Measurements from ENCODE around the gene ARL14EPL. TPM values are rescaled to one million over a fixed set of nuclear protein-coding genes. Genes with fewer than 3 reads are reported as not detected.

Gene ARL14EPL
- total RNA-seq, 1 experiment from 2014 or later, result 0.37 TPM

GRCh38 chr5:116038817-116039216 is 6.5 kb downstream of the ARL14EPL start:
- intact Hi-C loops (cut with micrococcal nuclease; ENCODE audit: unreplicated experiment), result loop anchor here (5.0 to 10.0 kb wide), 2 partner anchors 43 to 144 kb away; no protein-coding TSS in a partner anchor
- Histone ChIP-seq H3K4me3 (no peak overlapping the region), H4K20me1 (ENCODE audit: insufficient read depth) (no peaks in the 10 kb centered on the region), H3K36me3 (ENCODE audit: low read depth) (no peaks in the 10 kb centered on the region), H3K4me2 (no peak overlapping the region), H3K9me3 (ENCODE audit: insufficient read depth, low read depth) (no peaks in the 10 kb centered on the region), H2AFZ (no peak overlapping the region; the same call in 1 of the 2 replicates), H3K9me2 (ENCODE audit: insufficient read depth) (no peaks in the 10 kb centered on the region), H3K4me1 (replicated peaks; ENCODE audit: insufficient read depth) (0 out of 2 replicates have a peak, but pooled peaks cover 6% of the 10 kb centered on the region), H3F3A (ENCODE audit: insufficient read depth, low read depth) (no peaks in the 10 kb centered on the region), H3K79me2 (ENCODE audit: low read depth) (no peaks in the 10 kb centered on the region), H3K27ac (no peak overlapping the region), H3K27me3 (ENCODE audit: insufficient read depth, low read depth) (no peaks in the 10 kb centered on the region)
- CTCF ChIA-PET, result no interaction called here
- TF ChIP-seq CTCF (conservative IDR thresholded peaks at IDR 0.05), result no peak
- no peak for TF ChIP-seq EZH2 (IDR thresholded peaks at IDR 0.05; ENCODE audit: low read depth)
- POLR2A ChIA-PET (ENCODE audit: unreplicated experiment), result no interaction called here
- no TSS peak for BruUV-seq (replicated peaks)
- no peak for DNase-seq

- CTCF ChIA-PET, result no interaction called here
- DNase-seq, result no peak
- no peaks in the 10 kb centered on the region for H3K27me3 ChIP-seq (ENCODE audit: insufficient read depth, low read depth)
- 0 out of 2 replicates have a peak, but pooled peaks cover 12% of the 10 kb centered on the region for H3K4me1 ChIP-seq (replicated peaks; ENCODE audit: insufficient read depth)
- intact Hi-C loops (cut with micrococcal nuclease; ENCODE audit: unreplicated experiment), result no loop called here
- TF ChIP-seq EZH2 (IDR thresholded peaks at IDR 0.05; ENCODE audit: low read depth), result no peak
- no peak for TF ChIP-seq CTCF (conservative IDR thresholded peaks at IDR 0.05)
- no peak overlapping the region for H3K4me3 ChIP-seq
- no peaks in the 10 kb centered on the region for H3K9me3 ChIP-seq (ENCODE audit: insufficient read depth, low read depth)
- no peaks in the 10 kb centered on the region for H3K79me2 ChIP-seq (ENCODE audit: low read depth)
- no peak overlapping the region for H2AFZ ChIP-seq
- no peaks in the 10 kb centered on the region for H3K36me3 ChIP-seq (ENCODE audit: low read depth)
- H3K27ac ChIP-seq, result no peak overlapping the region
- no peaks in the 10 kb centered on the region for H4K20me1 ChIP-seq (ENCODE audit: insufficient read depth)
- H3K4me2 ChIP-seq, result no peak overlapping the region
- POLR2A ChIA-PET (ENCODE audit: unreplicated experiment), result no interaction called here
- no TSS peak for BruUV-seq (replicated peaks)
- no peaks in the 10 kb centered on the region for H3K9me2 ChIP-seq (ENCODE audit: insufficient read depth)
- H3F3A ChIP-seq (ENCODE audit: insufficient read depth, low read depth), result no peaks in the 10 kb centered on the region
These were observed 10.1 kb downstream of the ARL14EPL start for GRCh38 chr5:116042375-116042774.

GRCh38 chr5:116044073-116044472 is 11.8 kb downstream of the ARL14EPL start:
- Histone ChIP-seq H3K4me1 (replicated peaks; ENCODE audit: insufficient read depth) (0 out of 2 replicates have a peak, but pooled peaks cover 9% of the 10 kb centered on the region), H3K4me2 (no peak overlapping the region), H3K79me2 (ENCODE audit: low read depth) (no peaks in the 10 kb centered on the region), H4K20me1 (ENCODE audit: insufficient read depth) (no peaks in the 10 kb centered on the region), H3K4me3 (no peak overlapping the region), H3K9me3 (ENCODE audit: insufficient read depth, low read depth) (no peaks in the 10 kb centered on the region), H2AFZ (no peak overlapping the region), H3F3A (ENCODE audit: insufficient read depth, low read depth) (no peaks in the 10 kb centered on the region), H3K27ac (no peak overlapping the region), H3K36me3 (ENCODE audit: low read depth) (no peaks in the 10 kb centered on the region), H3K27me3 (ENCODE audit: insufficient read depth, low read depth) (no peaks in the 10 kb centered on the region), H3K9me2 (ENCODE audit: insufficient read depth) (no peaks in the 10 kb centered on the region)
- intact Hi-C loops (cut with micrococcal nuclease; ENCODE audit: unreplicated experiment), result no loop called here
- POLR2A ChIA-PET (ENCODE audit: unreplicated experiment), result no interaction called here
- CTCF ChIA-PET, result no interaction called here
- no TSS peak for BruUV-seq (replicated peaks)
- DNase-seq, result no peak
- no peak for TF ChIP-seq CTCF (conservative IDR thresholded peaks at IDR 0.05)
- TF ChIP-seq EZH2 (IDR thresholded peaks at IDR 0.05; ENCODE audit: low read depth), result no peak
